H7 (cell line): ENCODE data around the gene CMPK1. TPM values are rescaled to one million over a fixed set of nuclear protein-coding genes. Genes with fewer than 3 reads are reported as not detected.
"Not testable (repeated sequence)": the region's sequence is repeated elsewhere in the genome, so short reads cannot be mapped to it uniquely, and the experiment has no call there.

Source experiments
- DNase-seq: peaks from one replicate; pipeline ENCODE4 v3.0.0; 2012
- H3K27me3 ChIP-seq: 2 replicates; pipeline ENCODE4 v1.6.0; 2011; ENCODE audit warnings: mild to moderate bottlenecking, low read length; ENCODE audit not compliant: control insufficient read depth, insufficient read depth
- H3K36me3 ChIP-seq: replicated peaks from 2 replicates; pipeline ENCODE4 v1.5.1; 2011; ENCODE audit warnings: low read length; ENCODE audit not compliant: control insufficient read depth, insufficient read depth
- H3K4me3 ChIP-seq: 2 replicates; pipeline ENCODE4 v1.5.1; 2011; ENCODE audit warnings: low read depth, mild to moderate bottlenecking, control low read depth, low read length, moderate library complexity; ENCODE audit not compliant: insufficient read depth
- total RNA-seq: library from RNA; depleted of rRNA; stranded (reverse); fragments of >200 nt; shearing (Covaris generic); gene quantifications from 2 replicates; pipeline ENCODE4 v1.2.3, GENCODE V29; 2014

The CMPK1 gene
- total RNA-seq, 1 experiment from 2014 or later: 65.3 TPM

GRCh38 chr1:47330212-47330611 lies 3.4 kb upstream of the CMPK1 start:
- Histone ChIP-seq H3K27me3 (no peaks in the 10 kb centered on the region), H3K36me3 (no peaks in the 10 kb centered on the region), H3K4me3 (no peak overlapping the region)
- no peak for DNase-seq

DNA sequence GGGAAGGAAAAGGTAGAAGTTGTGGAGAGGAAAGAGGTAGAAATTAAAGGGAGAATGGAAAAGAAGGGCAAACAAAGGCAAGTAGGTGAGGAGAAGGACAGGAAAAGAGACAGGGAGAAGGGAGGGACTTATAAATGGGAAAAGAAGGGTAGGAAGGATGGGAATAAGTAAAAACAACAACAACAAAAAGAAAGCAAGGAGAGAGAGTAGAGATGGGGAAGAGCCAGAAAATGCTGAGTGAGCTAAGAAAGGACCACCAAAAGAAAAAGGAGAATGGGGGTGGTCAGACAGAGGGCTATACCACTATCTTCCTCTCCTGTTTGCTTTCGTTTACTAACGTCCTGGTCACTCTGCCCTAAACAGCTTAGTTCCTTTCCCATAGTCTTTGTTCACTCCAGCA lies 1.7 kb upstream of the CMPK1 start:
- Histone ChIP-seq H3K36me3 (no peaks in the 10 kb centered on the region), H3K27me3 (no peaks in the 10 kb centered on the region), H3K4me3 (no peak overlapping the region)
- no peak for DNase-seq

- DNase-seq: no peak
- H3K4me3 ChIP-seq: peak overlapping the region; percentile 97
- no peaks in the 10 kb centered on the region for H3K36me3 ChIP-seq
- H3K27me3 ChIP-seq: no peaks in the 10 kb centered on the region
These were observed 612 bp upstream of the CMPK1 start for GRCh38 chr1:47332779-47333577.

DNA sequence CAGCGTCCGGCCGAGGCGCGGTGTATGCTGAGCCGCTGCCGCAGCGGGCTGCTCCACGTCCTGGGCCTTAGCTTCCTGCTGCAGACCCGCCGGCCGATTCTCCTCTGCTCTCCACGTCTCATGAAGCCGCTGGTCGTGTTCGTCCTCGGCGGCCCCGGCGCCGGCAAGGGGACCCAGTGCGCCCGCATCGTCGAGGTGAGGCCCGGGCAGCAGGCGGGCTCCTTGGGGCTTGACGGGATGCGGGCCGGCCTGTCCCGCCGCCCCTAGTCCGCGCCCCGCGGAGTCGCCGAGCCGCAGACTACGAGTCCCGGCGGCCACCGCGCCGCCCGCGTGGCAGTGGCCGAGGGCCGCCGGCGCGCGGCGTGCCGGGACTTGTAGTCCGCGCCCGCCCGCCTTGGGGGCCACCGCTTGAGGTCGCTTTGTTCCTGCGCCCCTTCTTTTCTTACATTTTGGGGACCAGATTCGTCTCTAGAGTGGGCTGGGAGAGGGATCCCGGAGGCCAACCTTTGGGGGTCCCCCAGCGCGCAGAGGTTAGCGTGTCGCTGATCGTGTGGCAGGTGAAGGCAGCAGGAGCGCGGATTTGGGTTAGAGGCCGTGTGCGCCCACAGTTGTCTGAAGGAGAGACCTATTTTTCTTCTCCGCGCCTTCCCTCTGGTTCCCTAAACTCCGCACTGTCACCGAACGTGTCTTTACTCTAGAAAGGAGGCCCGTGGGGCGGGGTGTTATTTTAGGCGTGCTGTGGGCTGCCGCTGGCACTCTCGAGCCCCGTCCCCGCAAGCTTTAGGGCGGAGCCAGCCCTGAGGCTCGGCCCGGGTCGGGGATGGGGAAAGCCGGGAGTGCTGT lies 553 bp downstream of the CMPK1 start:
- Histone ChIP-seq H3K27me3 (no peaks in the 10 kb centered on the region), H3K4me3 (peak overlapping the region; percentile 97), H3K36me3 (no peaks in the 10 kb centered on the region)
- DNase-seq: peak; percentile 95

DNA sequence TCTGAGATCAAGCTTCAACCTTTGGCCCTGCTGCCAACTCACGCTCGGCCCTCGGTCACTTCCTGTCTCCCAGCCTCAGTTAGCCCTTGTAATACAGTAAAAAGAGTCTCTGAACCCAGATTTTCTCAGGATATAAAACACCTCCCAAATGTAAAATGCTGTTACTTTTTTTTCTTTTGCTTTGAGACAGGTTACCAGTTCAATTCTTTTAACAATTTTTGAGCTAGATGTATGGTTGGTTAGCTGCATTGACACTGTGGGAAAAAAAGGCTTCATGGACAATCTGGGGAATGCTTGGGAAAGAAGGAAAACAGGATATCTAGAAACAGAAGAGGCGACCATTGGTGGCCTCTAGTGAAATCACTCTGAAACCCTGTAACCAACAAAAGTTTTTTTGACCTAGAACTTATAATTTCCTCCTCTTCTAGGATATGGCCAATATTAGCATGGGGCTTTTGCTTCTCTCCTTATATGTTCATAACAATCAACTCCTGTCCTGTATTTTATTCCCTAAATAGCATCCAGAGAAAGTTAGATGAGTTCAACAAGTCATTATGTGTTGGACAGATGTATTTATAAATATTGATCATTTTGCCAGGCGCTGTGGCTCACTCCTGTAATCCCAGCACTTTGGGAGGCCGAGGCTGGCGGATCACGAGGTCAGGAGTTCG lies 1.3 kb downstream of the CMPK1 start:
- H3K27me3 ChIP-seq: no peaks in the 10 kb centered on the region
- no peaks in the 10 kb centered on the region for H3K36me3 ChIP-seq
- H3K4me3 ChIP-seq: peak overlapping the region; percentile 97
- DNase-seq: no peak

- Histone ChIP-seq H3K27me3 (no peaks in the 10 kb centered on the region), H3K4me3 (no peak overlapping the region), H3K36me3 (no peaks in the 10 kb centered on the region)
- DNase-seq: no peak
These were observed 3.8 kb downstream of the CMPK1 start for GRCh38 chr1:47337350-47337749.

DNA sequence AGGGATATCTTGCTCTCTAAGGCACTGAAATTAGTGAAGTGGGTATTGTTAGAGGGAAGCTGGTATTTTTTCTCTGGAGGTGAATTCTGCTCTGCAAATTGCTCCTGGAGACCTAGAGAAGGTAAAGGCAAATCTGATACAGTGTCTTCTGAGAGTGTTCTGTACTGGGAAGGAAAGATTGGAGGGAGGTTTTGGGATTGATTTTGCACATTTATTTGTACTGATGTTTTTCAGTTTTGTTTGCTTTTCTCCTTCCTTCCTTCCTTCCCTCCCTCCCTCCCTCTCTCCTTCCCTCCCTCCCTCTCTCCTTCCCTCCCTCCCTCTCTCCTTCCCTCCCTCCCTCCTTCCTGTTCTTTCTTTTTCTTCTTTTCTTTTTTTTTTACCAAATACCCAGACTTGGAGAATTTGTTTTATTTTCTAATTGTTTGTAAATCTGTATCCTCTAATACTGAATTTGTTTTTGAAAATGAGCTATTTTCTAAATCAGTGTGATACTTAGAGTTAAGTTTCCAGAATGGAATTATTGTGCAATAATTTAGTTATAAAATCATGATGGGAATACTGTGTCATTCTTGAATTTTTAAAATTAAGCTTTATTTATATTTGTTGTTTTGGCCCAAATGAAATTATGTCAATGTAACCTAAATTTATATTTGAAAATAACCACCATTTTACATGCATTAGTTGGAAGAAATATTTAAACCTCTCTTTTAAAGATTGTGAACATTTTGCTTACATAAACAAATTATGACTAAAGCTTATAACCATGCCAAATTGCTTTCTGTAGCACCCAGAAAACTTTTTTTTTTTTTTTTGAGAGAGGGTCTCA lies 4.9 kb downstream of the CMPK1 start:
- no peak overlapping the region for H3K4me3 ChIP-seq
- no peak for DNase-seq
- H3K27me3 ChIP-seq: no peaks in the 10 kb centered on the region
- no peaks in the 10 kb centered on the region for H3K36me3 ChIP-seq

DNA sequence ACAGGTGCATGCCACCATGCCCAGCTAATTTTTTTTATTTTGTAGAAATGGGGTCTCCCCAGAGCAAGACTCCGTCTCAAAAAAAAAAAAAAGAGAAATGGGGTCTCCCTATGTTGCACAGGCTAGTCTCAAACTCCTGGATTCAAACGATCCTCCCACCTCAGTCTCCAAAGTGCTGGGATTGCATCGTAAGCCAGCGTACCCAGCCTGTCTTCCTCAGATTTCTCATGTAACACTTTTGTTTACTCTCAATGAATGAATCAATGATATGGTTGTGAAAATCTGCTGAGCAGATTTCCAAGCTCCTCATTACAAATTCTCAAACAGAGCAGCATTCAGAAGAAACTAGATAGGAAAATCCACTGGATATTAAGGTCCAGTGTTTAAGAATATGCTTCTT lies 6.6 kb downstream of the CMPK1 start:
- Histone ChIP-seq H3K36me3 (no peaks in the 10 kb centered on the region), H3K27me3 (no peaks in the 10 kb centered on the region), H3K4me3 (no peak overlapping the region)
- no peak for DNase-seq

DNA sequence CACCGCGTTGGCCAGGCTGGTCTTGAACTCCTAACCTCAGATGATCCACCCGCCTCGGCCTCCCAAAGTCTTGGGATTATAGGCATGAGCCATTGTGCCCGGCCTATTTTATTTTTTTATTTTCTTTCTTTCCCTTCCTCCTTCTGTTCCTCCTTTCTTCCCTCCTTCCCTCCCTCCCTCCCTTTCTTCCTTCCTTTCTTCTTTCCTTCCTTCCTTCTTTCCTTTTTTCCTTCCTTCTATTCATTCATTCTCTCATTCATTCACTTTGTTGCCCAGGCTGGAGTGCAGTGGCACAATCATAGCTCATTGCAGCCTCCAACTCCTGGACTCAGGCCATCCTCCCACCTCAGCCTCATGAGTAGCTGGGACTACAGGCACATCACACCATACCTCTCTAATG lies 13.4 kb downstream of the CMPK1 start:
- DNase-seq, H3K4me3 ChIP-seq, H3K27me3 ChIP-seq, H3K36me3 ChIP-seq: not testable (repeated sequence)

GRCh38 chr1:47347735-47348134 lies 14.1 kb downstream of the CMPK1 start:
- DNase-seq: no peak
- no peak overlapping the region for H3K4me3 ChIP-seq
- no peaks in the 10 kb centered on the region for H3K36me3 ChIP-seq
- H3K27me3 ChIP-seq: no peaks in the 10 kb centered on the region

GRCh38 chr1:47348246-47348645 lies 14.7 kb downstream of the CMPK1 start:
- no peak overlapping the region for H3K4me3 ChIP-seq
- H3K36me3 ChIP-seq: no peaks in the 10 kb centered on the region
- no peak for DNase-seq
- H3K27me3 ChIP-seq: no peaks in the 10 kb centered on the region

- no peak for DNase-seq
- Histone ChIP-seq H3K27me3 (no peaks in the 10 kb centered on the region), H3K4me3 (no peak overlapping the region), H3K36me3 (no peaks in the 10 kb centered on the region)
These were observed 17.7 kb downstream of the CMPK1 start for GRCh38 chr1:47351305-47351704.

DNA sequence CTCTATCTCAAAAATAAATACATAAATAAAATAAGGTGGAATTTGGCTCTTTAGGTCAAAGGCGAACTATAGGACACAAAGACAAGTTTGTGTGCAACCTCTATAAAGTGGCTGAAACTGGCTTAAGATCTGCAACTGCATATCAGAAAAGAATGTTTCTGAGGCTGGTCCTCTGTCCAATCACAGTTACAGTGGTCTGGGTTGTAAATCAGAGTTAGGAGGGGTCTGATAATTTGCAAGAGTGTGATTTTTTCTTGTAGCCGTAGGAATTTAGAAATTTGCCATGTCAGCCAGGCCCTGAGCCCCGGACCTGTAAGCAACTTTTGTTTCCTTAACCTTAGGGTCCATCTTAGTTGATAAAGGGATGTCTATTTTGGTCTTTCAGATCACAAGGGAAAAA lies 27.8 kb downstream of the CMPK1 start:
- H3K4me3 ChIP-seq: no peak overlapping the region
- no peak for DNase-seq
- H3K36me3 ChIP-seq: no peaks in the 10 kb centered on the region
- H3K27me3 ChIP-seq: no peaks in the 10 kb centered on the region

- no peaks in the 10 kb centered on the region for H3K27me3 ChIP-seq
- H3K4me3 ChIP-seq: no peak overlapping the region
- DNase-seq: no peak
- no peaks in the 10 kb centered on the region for H3K36me3 ChIP-seq
These were observed 29.2 kb downstream of the CMPK1 start for GRCh38 chr1:47362828-47363227.
